Thymus (tissue), 11 donors: Measurements from ENCODE around the gene RPL41. TPM values are rescaled to one million over a fixed set of nuclear protein-coding genes. Genes with fewer than 3 reads are reported as not detected.

Source experiments
- DNase-seq, 9 donors: peaks; one replicate each; pipeline ENCODE4 v3.0.0-alpha.2; 2013; ENCODE audit warnings: low spot score in 9 of 9, low read depth in 6 of 9, missing footprints in 1 of 9
- H3K27ac ChIP-seq, 2 donors: one replicate each; pipeline ENCODE4 v1.5.1; 2013; ENCODE audit warnings: control low read depth in 1 of 2, low read depth in 1 of 2, low read length in 1 of 2, mild to moderate bottlenecking in 1 of 2, moderate library complexity in 1 of 2
- H3K27me3 ChIP-seq, 2 donors: one replicate each; pipeline ENCODE4 v1.5.1; 2013; ENCODE audit warnings: low read length in 1 of 2; ENCODE audit not compliant: control insufficient read depth in 2 of 2, insufficient read depth in 1 of 2
- H3K36me3 ChIP-seq, 2 donors: one replicate each; pipeline ENCODE4 v1.5.1; 2013; ENCODE audit warnings: low read length in 1 of 2, mild to moderate bottlenecking in 1 of 2, moderate library complexity in 1 of 2; ENCODE audit not compliant: control insufficient read depth in 2 of 2, insufficient read depth in 2 of 2
- H3K4me1 ChIP-seq, 2 donors: one replicate each; pipeline ENCODE4 v1.5.1; 2013; ENCODE audit warnings: low read length in 2 of 2; ENCODE audit not compliant: control insufficient read depth in 2 of 2, insufficient read depth in 2 of 2
- H3K4me3 ChIP-seq, 2 donors: one replicate each; pipeline ENCODE4 v1.5.1; 2013; ENCODE audit warnings: low read length in 2 of 2, control low read depth in 1 of 2, mild to moderate bottlenecking in 1 of 2
- H3K9me3 ChIP-seq, 2 donors: one replicate each; pipeline ENCODE4 v1.5.1; 2013; ENCODE audit warnings: low read length in 1 of 2, mild to moderate bottlenecking in 1 of 2; ENCODE audit not compliant: control insufficient read depth in 2 of 2, insufficient read depth in 1 of 2
- WGBS: extraction: QIAGEN DNeasy Blood & Tissue Kit; methylation state at CpG from one replicate; pipeline ENCODE4 v1.1.7; 2013; 5-methylcytosine and 5-hydroxymethylcytosine counted together
- polyA plus RNA-seq: library from polyadenylated mRNA; stranded (reverse); fragments of 200-250 nt; gene quantifications from one replicate; pipeline ENCODE4 v1.2.3, GENCODE V29; 2013
- total RNA-seq: library from RNA; stranded (reverse); fragments of 120-200 nt; gene quantifications from one replicate; pipeline ENCODE4 v1.2.4, GENCODE V29; 2013
- donor health status: healthy.

RPL41 gene
- total and polyA plus RNA-seq, 2 donors, result 5,569 to 9,819 TPM

- peak; percentile 93 to 100 (median 99) for DNase-seq
- Histone ChIP-seq H3K27ac (peak within 1 kb of the TSS; percentile 93), H3K27me3 (no peaks in the 10 kb centered on the region), H3K4me3 (peak within 1 kb of the TSS; percentile 63 to 88), H3K9me3 (peaks cover 0 to 7% of the 10 kb centered on the region in 2 donors), H3K36me3 (peaks cover 27 to 29% of the 10 kb centered on the region in 2 donors), H3K4me1 (peaks cover 19 to 45% of the 10 kb centered on the region in 2 donors)
- under 1% methylated on average over 49 of the region's 49 CpGs for WGBS
These were observed 11.6 kb downstream of the RPL41 start, which contains the start of gene ESYT1 for GRCh38 chr12:56127888-56128669. TSS of gene ESYT1 (plus strand) at chr12:56128267. CDS start at chr12:56128320, 53 bp downstream.

GRCh38 chr12:56128670-56129205, 12.3 kb downstream of the RPL41 start:
- peaks cover 19 to 45% of the 10 kb centered on the region in 2 donors for H3K4me1 ChIP-seq
- peak in 1 of 9 donors; percentile 53 for DNase-seq
- under 1% methylated on average over 20 of the region's 20 CpGs for WGBS

GRCh38 chr12:56129206-56129941, 12.9 kb downstream of the RPL41 start:
- H3K9me3 ChIP-seq, result peaks cover 0 to 7% of the 10 kb centered on the region in 2 donors
- H3K36me3 ChIP-seq, result peaks cover 40 to 42% of the 10 kb centered on the region in 2 donors
- H3K4me1 ChIP-seq, result peaks cover 19 to 45% of the 10 kb centered on the region in 2 donors
- peak in 4 of 9 donors; percentile 49 to 82 (median 64) for DNase-seq
- WGBS, result under 1% methylated on average over 29 of the region's 29 CpGs
- H3K27ac ChIP-seq, result peak overlapping the region; percentile 82 to 93
- H3K4me3 ChIP-seq, result peak overlapping the region; percentile 63 to 88
- no peaks in the 10 kb centered on the region for H3K27me3 ChIP-seq

More at GRCh38 chr12:56128670-56129205, 12.3 kb downstream of the RPL41 start:
- Histone ChIP-seq H3K27me3 (no peaks in the 10 kb centered on the region), H3K27ac (peak overlapping the region; percentile 82 to 93), H3K36me3 (peaks cover 33 to 35% of the 10 kb centered on the region in 2 donors), H3K4me3 (peak overlapping the region; percentile 63 to 88), H3K9me3 (peaks cover 0 to 7% of the 10 kb centered on the region in 2 donors)

DNA sequence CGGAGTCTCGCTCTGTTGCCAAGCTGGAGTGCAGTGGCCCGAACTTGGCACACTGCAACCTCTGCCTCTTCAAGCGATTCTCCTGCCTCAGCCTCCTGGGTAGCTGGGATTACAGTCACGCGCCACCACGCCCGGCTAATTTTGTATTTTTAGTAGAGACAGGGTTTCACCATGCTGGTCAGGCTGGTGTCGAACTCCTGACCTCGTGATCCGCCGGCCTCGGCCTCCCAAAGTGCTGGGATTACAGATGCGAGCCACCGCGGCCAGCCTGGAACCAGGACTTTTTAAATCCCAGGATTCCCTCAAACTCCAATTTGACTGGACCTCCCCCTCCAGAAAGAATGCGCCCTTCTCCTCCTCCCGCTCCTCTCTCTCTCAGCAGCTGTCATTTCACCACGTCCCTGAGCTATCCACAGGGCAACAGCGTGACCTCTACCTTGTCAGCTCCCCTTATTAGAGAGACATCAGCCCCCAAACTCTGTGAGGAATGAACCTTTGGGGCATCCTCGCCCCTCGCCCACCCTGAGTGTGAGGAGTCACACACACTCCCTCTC, 13.6 kb downstream of the RPL41 start:
- DNase-seq, result no peak
- Histone ChIP-seq H3K4me3 (peak overlapping the region; percentile 63 to 88), H3K36me3 (peaks cover 40 to 47% of the 10 kb centered on the region in 2 donors), H3K4me1 (peaks cover 19 to 45% of the 10 kb centered on the region in 2 donors), H3K27ac (peak overlapping the region; percentile 82 to 93), H3K9me3 (peaks cover 0 to 7% of the 10 kb centered on the region in 2 donors), H3K27me3 (no peaks in the 10 kb centered on the region)
- WGBS, result 75% methylated on average over 22 of the region's 22 CpGs

DNA sequence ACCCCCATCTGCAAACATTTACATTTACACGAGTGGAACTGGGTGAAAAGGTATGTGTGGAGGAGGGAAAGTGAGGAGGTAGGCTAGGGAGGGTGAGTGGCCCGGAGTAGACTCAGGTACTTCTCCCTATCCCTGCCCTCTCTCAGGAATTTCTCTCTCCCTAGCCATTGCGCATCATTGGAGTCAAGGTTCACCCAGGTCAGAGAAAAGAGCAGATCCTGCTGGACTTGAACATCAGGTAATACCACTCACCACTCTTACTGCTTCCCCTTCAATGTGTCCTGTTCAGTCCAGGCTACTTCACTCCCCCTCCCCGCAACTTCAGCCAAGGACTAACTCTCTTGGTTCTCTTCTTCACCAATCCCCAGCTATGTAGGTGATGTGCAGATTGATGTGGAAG, 14.4 kb downstream of the RPL41 start:
- DNase-seq, result no peak
- H3K9me3 ChIP-seq, result peaks cover 0 to 7% of the 10 kb centered on the region in 2 donors
- H3K4me1 ChIP-seq, result peaks cover 19 to 37% of the 10 kb centered on the region in 2 donors
- H3K4me3 ChIP-seq, result no peak overlapping the region
- WGBS, result 98% methylated on average over 4 of the region's 4 CpGs
- peaks cover 40 to 53% of the 10 kb centered on the region in 2 donors for H3K36me3 ChIP-seq
- no peak overlapping the region for H3K27ac ChIP-seq
- no peaks in the 10 kb centered on the region for H3K27me3 ChIP-seq

DNA sequence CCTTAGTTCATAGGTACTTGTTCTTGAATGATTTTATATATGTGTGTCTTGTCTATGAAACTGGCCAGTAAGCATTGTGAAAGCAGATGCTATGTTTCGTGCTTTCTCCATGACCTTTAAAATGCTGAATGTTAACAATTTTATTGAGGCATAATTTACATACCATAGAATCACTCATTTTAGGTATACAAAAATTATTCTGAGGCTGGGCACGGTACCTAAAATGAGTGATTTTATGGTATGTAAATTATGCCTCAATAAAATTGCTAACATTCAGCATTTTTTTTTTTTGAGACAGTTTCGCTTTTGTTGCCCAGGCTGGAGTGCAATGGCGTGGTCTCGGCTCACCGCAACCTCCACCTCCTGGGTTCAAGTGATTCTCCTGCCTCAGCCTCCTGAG, 18.5 kb downstream of the RPL41 start:
- whole genome bisulfite sequencing, result 99% methylated on average over 6 of the region's 6 CpGs
- Histone ChIP-seq H3K9me3 (peaks cover 0 to 7% of the 10 kb centered on the region in 2 donors), H3K36me3 (peaks cover 69 to 92% of the 10 kb centered on the region in 2 donors), H3K4me3 (no peak overlapping the region), H3K27ac (no peak overlapping the region), H3K4me1 (peaks cover 2 to 29% of the 10 kb centered on the region in 2 donors), H3K27me3 (no peaks in the 10 kb centered on the region)
- no peak for DNase-seq

GRCh38 chr12:56137853-56138571, 21.6 kb downstream of the RPL41 start:
- Histone ChIP-seq H3K4me1 (peaks cover 0 to 17% of the 10 kb centered on the region in 2 donors), H3K36me3 (peaks cover 64 to 87% of the 10 kb centered on the region in 2 donors), H3K27ac (peak overlapping the region; percentile 57 to 61), H3K9me3 (no peaks in the 10 kb centered on the region), H3K27me3 (no peaks in the 10 kb centered on the region), H3K4me3 (no peak overlapping the region)
- WGBS, result 95% methylated on average over 14 of the region's 14 CpGs
- DNase-seq, result peak in 1 of 9 donors; percentile 31
